ENCODE results near the gene WDR64.

DNA sequence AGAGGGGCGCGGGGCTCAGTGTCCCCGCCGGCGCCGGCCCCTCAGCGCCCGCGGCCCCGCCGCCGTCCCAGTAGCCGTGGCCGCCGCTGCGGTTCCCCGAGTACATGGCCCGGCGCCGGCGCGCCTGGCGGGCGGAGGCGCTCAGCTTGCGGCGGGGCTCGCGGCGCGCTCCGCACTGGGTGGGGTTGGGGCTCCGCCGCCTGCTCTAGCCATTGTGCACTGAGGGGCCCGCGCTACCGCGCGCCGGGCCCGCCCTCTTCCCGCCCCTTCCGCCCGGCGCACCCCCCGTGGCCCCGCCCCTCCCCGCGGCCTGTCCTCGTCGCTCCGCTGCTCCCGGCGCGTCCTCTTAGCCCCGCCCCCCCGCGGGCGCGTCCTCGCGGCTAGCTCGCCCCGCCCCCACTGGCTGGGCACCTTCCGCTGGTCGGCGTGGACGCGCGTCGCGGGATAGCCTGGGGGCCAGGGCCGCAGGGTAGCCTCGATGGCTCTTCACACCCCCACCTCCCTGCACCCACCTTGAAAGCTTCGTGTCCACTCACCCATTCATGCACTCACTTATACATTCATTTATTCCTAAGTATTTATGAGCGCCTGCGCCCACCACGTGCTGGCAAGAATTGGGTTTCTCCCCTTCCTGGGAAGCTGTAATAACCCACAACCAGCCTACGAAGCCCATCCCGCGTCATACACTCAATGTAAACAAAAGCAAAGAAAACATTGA is 11.8 kb upstream of the WDR64 start, which contains the start of the genes CHML and OPN3:
- TF ChIP-seq, protein P1, sequence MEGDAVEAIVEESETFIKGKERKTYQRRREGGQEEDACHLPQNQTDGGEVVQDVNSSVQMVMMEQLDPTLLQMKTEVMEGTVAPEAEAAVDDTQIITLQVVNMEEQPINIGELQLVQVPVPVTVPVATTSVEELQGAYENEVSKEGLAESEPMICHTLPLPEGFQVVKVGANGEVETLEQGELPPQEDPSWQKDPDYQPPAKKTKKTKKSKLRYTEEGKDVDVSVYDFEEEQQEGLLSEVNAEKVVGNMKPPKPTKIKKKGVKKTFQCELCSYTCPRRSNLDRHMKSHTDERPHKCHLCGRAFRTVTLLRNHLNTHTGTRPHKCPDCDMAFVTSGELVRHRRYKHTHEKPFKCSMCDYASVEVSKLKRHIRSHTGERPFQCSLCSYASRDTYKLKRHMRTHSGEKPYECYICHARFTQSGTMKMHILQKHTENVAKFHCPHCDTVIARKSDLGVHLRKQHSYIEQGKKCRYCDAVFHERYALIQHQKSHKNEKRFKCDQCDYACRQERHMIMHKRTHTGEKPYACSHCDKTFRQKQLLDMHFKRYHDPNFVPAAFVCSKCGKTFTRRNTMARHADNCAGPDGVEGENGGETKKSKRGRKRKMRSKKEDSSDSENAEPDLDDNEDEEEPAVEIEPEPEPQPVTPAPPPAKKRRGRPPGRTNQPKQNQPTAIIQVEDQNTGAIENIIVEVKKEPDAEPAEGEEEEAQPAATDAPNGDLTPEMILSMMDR (conservative IDR thresholded peaks at IDR 0.05): no peak
- no peak for TF ChIP-seq EZH2 (IDR thresholded peaks at IDR 0.05; ENCODE audit: low read depth)
